HFFc6 (cell line): ENCODE data around the gene S100A8. TPM values are rescaled to one million over a fixed set of nuclear protein-coding genes. Genes with fewer than 3 reads are reported as not detected.

Source experiments
- DNase-seq: peaks from one replicate; pipeline ENCODE4 v3.0.0-alpha.2; 2018
- H3K27ac Mint-ChIP-seq: 2 replicates; pipeline ENCODE4 v1.8.0; 2020; ENCODE audit warnings: mild to moderate bottlenecking, mixed read lengths
- H3K27me3 Mint-ChIP-seq: 2 replicates; pipeline ENCODE4 v1.8.0; 2021; ENCODE audit warnings: mild to moderate bottlenecking, moderate library complexity, mixed read lengths; ENCODE audit not compliant: insufficient read depth
- H3K36me3 Mint-ChIP-seq: 2 replicates; pipeline ENCODE4 v1.8.0; 2021; ENCODE audit warnings: low read depth, mixed read lengths
- H3K4me1 Mint-ChIP-seq: 2 replicates; pipeline ENCODE4 v1.8.0; 2020; ENCODE audit warnings: low read depth, mixed read lengths
- H3K4me3 Mint-ChIP-seq: 2 replicates; pipeline ENCODE4 v1.8.0; 2020; ENCODE audit warnings: mild to moderate bottlenecking, moderate library complexity, mixed read lengths
- H3K9me3 Mint-ChIP-seq: 2 replicates; pipeline ENCODE4 v1.8.0; 2020; ENCODE audit warnings: mild to moderate bottlenecking, mixed read lengths
- total RNA-seq, 6 experiments: library from RNA; stranded (reverse); fragmentation: NEBNext Ultra II Directional; extraction: Animal tissue kit (Norgen Biotek cat#: 25700); gene quantifications; 2 replicates in 1 of 6; 3 replicates in 5 of 6; pipeline ENCODE4 v1.2.3, GENCODE V29; 2021
- TF ChIP-seq, protein P1 (sequence below): fragments of 200-600 bp; sonication (generic); IDR thresholded peaks from 2 replicates; pipeline ENCODE4 v1.5.0; 2021; ENCODE audit warnings: antibody characterized with exemption, mild to moderate bottlenecking

S100A8 gene
- total RNA-seq, 6 experiments from 2014 or later, result not detected

DNA sequence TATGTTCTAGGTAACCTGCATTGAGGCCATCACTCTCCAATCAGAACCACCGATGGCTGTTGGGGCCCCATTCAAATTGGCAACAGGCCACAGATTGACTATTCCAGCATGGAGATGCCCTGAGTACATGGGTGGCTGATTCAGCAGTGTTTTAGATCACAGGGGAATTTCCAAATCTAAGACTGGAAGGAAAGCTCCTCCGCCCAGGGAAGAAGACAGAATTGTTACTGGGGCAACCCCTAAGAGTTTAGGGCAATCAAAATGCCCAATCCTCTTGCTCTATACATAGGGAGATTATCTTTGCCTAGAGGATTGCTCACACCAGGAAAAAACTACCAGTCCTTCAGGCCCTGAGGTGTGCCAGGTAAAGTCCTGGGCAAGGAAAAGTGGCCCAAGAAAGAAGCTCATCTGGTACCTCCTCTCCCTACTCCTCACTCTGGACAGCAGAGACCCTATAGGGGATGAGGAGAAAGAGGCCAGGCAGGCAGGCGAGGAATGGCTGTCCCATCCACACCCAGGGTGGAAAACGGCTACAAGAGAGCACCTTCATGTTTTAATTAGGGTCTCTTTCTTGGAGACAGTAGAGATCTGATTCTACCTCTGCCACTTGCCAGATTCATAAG, 5.8 kb downstream of the S100A8 start:
- no peak for DNase-seq
- TF ChIP-seq, protein P1, sequence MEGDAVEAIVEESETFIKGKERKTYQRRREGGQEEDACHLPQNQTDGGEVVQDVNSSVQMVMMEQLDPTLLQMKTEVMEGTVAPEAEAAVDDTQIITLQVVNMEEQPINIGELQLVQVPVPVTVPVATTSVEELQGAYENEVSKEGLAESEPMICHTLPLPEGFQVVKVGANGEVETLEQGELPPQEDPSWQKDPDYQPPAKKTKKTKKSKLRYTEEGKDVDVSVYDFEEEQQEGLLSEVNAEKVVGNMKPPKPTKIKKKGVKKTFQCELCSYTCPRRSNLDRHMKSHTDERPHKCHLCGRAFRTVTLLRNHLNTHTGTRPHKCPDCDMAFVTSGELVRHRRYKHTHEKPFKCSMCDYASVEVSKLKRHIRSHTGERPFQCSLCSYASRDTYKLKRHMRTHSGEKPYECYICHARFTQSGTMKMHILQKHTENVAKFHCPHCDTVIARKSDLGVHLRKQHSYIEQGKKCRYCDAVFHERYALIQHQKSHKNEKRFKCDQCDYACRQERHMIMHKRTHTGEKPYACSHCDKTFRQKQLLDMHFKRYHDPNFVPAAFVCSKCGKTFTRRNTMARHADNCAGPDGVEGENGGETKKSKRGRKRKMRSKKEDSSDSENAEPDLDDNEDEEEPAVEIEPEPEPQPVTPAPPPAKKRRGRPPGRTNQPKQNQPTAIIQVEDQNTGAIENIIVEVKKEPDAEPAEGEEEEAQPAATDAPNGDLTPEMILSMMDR, result no peak
- H3K27ac Mint-ChIP-seq, result no peak overlapping the region
- H3K36me3 Mint-ChIP-seq, result no peaks in the 10 kb centered on the region
- peaks cover 16% of the 10 kb centered on the region for H3K27me3 Mint-ChIP-seq
- no peaks in the 10 kb centered on the region for H3K4me1 Mint-ChIP-seq
- H3K4me3 Mint-ChIP-seq, result no peak overlapping the region
- peaks cover 6% of the 10 kb centered on the region; the same call in 1 of the 2 replicates for H3K9me3 Mint-ChIP-seq

DNA sequence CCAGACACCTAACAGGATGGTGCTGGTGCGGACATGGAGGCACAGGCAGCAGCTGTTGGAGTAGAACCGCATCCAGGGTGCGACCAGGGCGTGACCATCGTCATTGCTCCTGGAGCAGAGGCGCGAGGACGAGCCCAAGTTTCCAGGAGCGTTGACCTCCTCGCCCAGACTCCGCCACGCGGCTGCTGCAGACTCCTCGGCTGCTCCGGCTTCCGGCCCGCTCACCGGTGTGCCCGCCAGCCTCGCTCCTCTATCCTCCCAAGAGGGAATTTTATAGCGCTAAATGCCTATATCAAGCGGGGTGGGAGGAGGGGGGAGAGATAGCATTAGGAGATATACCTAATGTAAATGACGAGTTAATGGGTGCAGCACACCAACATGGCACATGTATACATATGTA, 10.2 kb downstream of the S100A8 start:
- Mint-ChIP-seq H3K27ac (no peak overlapping the region), H3K9me3 (peaks cover 6% of the 10 kb centered on the region; the same call in 1 of the 2 replicates), H3K4me1 (peaks cover 4% of the 10 kb centered on the region), H3K4me3 (no peak overlapping the region), H3K36me3 (no peaks in the 10 kb centered on the region), H3K27me3 (peaks cover 17% of the 10 kb centered on the region; the same call in 1 of the 2 replicates)
- TF ChIP-seq, protein P1, result no peak
- no peak for DNase-seq

DNA sequence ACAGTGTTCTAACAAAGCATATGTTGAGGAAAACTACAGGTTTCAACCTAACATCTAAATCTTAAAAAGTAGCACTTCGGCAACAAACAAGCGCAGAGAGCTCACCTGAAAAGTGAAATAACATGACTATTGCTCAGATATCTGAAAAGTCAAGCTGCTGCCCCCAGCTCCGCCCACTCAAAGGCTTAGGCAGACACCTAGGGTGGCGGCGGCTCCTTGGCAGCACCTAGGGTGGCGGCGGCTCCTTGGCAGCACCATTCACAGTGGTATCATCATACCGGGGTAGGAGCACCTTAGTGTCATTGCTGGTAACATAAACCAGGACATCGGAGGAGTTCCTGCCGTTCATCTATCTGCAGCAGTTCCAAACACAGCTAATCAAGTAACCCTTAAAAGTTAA, 11.3 kb downstream of the S100A8 start:
- DNase-seq, result no peak
- H3K27me3 Mint-ChIP-seq, result peaks cover 13% of the 10 kb centered on the region; the same call in 1 of the 2 replicates
- peaks cover 11% of the 10 kb centered on the region for H3K4me1 Mint-ChIP-seq
- no peak overlapping the region for H3K4me3 Mint-ChIP-seq
- TF ChIP-seq, protein P1, result no peak
- no peaks in the 10 kb centered on the region for H3K36me3 Mint-ChIP-seq
- peaks cover 6% of the 10 kb centered on the region; the same call in 1 of the 2 replicates for H3K9me3 Mint-ChIP-seq
- H3K27ac Mint-ChIP-seq, result no peak overlapping the region

DNA sequence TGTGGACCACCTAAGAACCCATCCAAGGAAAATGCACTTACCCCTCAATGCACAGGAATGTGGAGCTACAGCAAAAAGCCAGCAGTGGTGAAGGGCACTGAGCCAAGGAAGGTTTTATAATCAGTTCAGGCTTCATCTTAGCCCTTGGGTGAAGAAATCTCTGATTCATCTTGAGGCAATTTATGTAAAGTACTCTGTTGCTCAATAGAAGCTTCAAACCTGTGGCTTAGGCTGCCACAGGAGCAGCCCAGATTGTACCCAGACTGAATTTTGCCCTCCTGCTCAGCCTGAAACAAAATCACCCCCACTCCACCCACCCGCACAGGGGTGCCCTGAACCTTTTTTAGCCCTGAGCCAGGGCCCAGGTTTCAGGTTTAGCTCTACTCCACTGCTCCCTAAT, 15.4 kb downstream of the S100A8 start, which contains the start of gene S100A12:
S100A12 (minus strand) TSS at position 111 of the 400 bp plus-strand sequence. CDS start 1,029 bp downstream, outside the sequence.
- Mint-ChIP-seq H3K27ac (peak within 1 kb of the TSS; percentile 8; the same call in 1 of the 2 replicates), H3K4me1 (peaks cover 11% of the 10 kb centered on the region), H3K4me3 (no peak within 1 kb of the TSS), H3K9me3 (no peaks in the 10 kb centered on the region), H3K36me3 (no peaks in the 10 kb centered on the region), H3K27me3 (peaks cover 32% of the 10 kb centered on the region)
- peak; percentile 82 for DNase-seq
- TF ChIP-seq, protein P1, result no peak

DNA sequence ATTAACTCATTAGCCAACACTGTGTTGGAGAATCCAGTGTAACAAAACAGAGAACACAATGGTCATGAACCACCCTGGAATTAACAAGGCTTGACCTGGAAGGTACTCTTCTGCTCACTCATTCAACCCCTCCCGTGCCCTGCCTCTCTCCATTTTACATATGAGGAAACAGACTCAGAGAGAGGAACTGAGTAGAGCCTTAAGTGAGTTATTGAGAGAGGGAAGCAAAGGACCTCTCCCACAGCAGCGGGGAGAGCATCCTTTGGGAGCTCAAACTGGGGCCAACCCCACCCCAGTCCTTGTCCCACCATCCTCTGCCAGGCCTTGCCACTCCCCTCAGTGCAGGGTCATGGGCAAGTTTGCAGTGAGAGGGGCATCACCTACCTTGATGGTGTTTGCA, 16.8 kb downstream of the S100A8 start:
- Mint-ChIP-seq H3K36me3 (no peaks in the 10 kb centered on the region), H3K27ac (no peak overlapping the region), H3K4me3 (no peak overlapping the region), H3K4me1 (peaks cover 11% of the 10 kb centered on the region), H3K27me3 (peaks cover 22% of the 10 kb centered on the region), H3K9me3 (no peaks in the 10 kb centered on the region)
- DNase-seq, result no peak
- TF ChIP-seq, protein P1, result no peak
